CD1c-positive myeloid dendritic cell (primary cell): Measurements from ENCODE around the gene KDM4B.

ENCODE experiments used
- DNase-seq: peaks from one replicate; pipeline ENCODE4 v3.0.0-alpha.2; 2016; ENCODE audit errors: extremely low spot score

The KDM4B gene

GRCh38 chr19:5050067-5050656 lies 81.2 kb downstream of the KDM4B start:
- DNase-seq = no peak

- DNase-seq = no peak
These were observed 82.0 kb downstream of the KDM4B start for GRCh38 chr19:5050905-5051304.

- DNase-seq = no peak
These were observed 82.7 kb downstream of the KDM4B start for GRCh38 chr19:5051619-5052018.

- no peak for DNase-seq
These were observed 83.6 kb downstream of the KDM4B start for GRCh38 chr19:5052515-5052914.

- DNase-seq = no peak
These were observed 84.1 kb downstream of the KDM4B start for GRCh38 chr19:5052945-5053485.

GRCh38 chr19:5053661-5054060 lies 84.7 kb downstream of the KDM4B start:
- no peak for DNase-seq

- no peak for DNase-seq
These were observed 85.9 kb downstream of the KDM4B start for GRCh38 chr19:5054551-5055456.

GRCh38 chr19:5055457-5055776 lies 86.5 kb downstream of the KDM4B start:
- no peak for DNase-seq

GRCh38 chr19:5057860-5058259 lies 88.9 kb downstream of the KDM4B start:
- no peak for DNase-seq

GRCh38 chr19:5058521-5059212 lies 89.8 kb downstream of the KDM4B start:
- DNase-seq = no peak

GRCh38 chr19:5059213-5059574 lies 90.3 kb downstream of the KDM4B start:
- DNase-seq = no peak

GRCh38 chr19:5059793-5060192 lies 90.9 kb downstream of the KDM4B start:
- no peak for DNase-seq

GRCh38 chr19:5062195-5062594 lies 93.3 kb downstream of the KDM4B start:
- DNase-seq = no peak

- no peak for DNase-seq
These were observed 93.9 kb downstream of the KDM4B start for GRCh38 chr19:5062799-5063198.

- no peak for DNase-seq
These were observed 95.1 kb downstream of the KDM4B start for GRCh38 chr19:5063873-5064645.

GRCh38 chr19:5064896-5065295 lies 96.0 kb downstream of the KDM4B start:
- no peak for DNase-seq

- no peak for DNase-seq
These were observed 96.8 kb downstream of the KDM4B start for GRCh38 chr19:5065663-5066093.

- DNase-seq = no peak
These were observed 97.9 kb downstream of the KDM4B start for GRCh38 chr19:5066768-5067167.

GRCh38 chr19:5067678-5068077 lies 98.8 kb downstream of the KDM4B start:
- DNase-seq = no peak

GRCh38 chr19:5068233-5069072 lies 99.5 kb downstream of the KDM4B start:
- no peak for DNase-seq

- DNase-seq = no peak
These were observed 101.4 kb downstream of the KDM4B start for GRCh38 chr19:5070331-5070730.
